Gastrocnemius medialis (tissue), 4 donors: ENCODE measurements around the gene TSPAN15.

Experiments
- POLR2A ChIP-seq, 2 donors: fragments of 450-650 bp; IDR thresholded peaks; one replicate each; pipeline ENCODE4 v1.6.1; 2017; ENCODE audit warnings: antibody characterized with exemption in 2 of 2, mild to moderate bottlenecking in 2 of 2, moderate library complexity in 2 of 2
- TF ChIP-seq, protein P1 (sequence below), 5 experiments: fragments of 450-650 bp in 3 of 5; fragments of 200-600 bp in 2 of 5; sonication (generic) in 2 of 5; IDR thresholded peaks in 4 of 5; conservative IDR thresholded peaks in 1 of 5; 1 replicate in 4 of 5; 2 replicates in 1 of 5; pipeline ENCODE4 v1.5.1; 2016 to 2019; ENCODE audit warnings: antibody characterized with exemption in 5 of 5, mild to moderate bottlenecking in 3 of 5, moderate library complexity in 3 of 5

DNA sequence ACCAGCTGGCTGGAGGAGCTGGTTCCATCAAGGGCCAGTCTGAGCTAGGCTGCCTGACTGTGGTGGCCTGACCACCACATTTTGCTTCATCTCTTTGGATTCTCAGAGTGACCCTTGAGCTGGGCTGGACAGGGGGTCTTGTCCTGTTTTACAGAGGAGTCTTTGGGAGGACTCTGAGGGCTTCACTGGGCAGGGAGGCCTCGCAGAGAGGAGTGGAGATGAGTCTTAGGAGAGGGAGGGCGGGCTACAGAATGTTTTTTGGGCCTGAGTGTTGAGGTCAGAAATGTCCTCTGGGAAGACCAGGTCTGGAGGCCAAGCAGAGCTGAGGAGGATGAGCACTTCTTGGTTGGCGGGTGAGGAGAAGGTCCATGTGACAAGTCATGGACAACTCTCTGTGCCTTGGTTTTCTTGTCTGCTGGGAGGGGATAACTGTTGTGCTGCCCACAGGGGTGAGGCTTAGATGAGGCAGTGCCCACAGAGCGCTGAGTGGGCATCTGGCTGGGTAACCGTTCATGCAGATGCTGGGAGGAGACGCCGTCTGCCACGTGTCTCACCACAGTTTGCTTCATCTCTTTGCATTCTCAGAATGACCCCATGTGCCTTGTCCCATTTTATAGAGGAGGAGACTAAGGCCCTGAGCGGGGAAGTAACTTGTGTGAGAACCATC, 9.4 kb downstream of the TSPAN15 start:
- no peak for TF ChIP-seq POLR2A (IDR thresholded peaks at IDR 0.05)
- TF ChIP-seq, protein P1, sequence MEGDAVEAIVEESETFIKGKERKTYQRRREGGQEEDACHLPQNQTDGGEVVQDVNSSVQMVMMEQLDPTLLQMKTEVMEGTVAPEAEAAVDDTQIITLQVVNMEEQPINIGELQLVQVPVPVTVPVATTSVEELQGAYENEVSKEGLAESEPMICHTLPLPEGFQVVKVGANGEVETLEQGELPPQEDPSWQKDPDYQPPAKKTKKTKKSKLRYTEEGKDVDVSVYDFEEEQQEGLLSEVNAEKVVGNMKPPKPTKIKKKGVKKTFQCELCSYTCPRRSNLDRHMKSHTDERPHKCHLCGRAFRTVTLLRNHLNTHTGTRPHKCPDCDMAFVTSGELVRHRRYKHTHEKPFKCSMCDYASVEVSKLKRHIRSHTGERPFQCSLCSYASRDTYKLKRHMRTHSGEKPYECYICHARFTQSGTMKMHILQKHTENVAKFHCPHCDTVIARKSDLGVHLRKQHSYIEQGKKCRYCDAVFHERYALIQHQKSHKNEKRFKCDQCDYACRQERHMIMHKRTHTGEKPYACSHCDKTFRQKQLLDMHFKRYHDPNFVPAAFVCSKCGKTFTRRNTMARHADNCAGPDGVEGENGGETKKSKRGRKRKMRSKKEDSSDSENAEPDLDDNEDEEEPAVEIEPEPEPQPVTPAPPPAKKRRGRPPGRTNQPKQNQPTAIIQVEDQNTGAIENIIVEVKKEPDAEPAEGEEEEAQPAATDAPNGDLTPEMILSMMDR (IDR thresholded peaks at IDR 0.05 in 4 of 5, conservative IDR thresholded peaks at IDR 0.05 in 1 of 5), result no peak
